ENCODE measurements around the gene IQGAP2. TPM values are rescaled to one million over a fixed set of nuclear protein-coding genes. Genes with fewer than 3 reads are reported as not detected.

The IQGAP2 gene
- total RNA-seq, 1 donor from 2014 or later, result 8.8 TPM

- DNase-seq, result no peak
- Mint-ChIP-seq H3K4me1 (peaks cover 10% of the 10 kb centered on the region), H3K27ac (no peak overlapping the region), H3K4me3 (no peak overlapping the region), H3K36me3 (ENCODE audit: low read depth) (no peaks in the 10 kb centered on the region), H3K27me3 (peaks cover 14% of the 10 kb centered on the region), H3K9me3 (no peaks in the 10 kb centered on the region)
- no peak for ATAC-seq (ENCODE audit: low read depth)
- intact Hi-C loops (cut with micrococcal nuclease), result no loop called here
- POLR2A ChIA-PET, result no interaction called here
- TF ChIP-seq CTCF (IDR thresholded peaks at IDR 0.05), result no peak
- CTCF ChIA-PET, result no interaction called here
Observed at GRCh38 chr5:76391014-76391413, 12.1 kb upstream of the IQGAP2 start.

- intact Hi-C loops (cut with micrococcal nuclease), result no loop called here
- no peak for TF ChIP-seq CTCF (IDR thresholded peaks at IDR 0.05)
- H3K27ac Mint-ChIP-seq, result no peak overlapping the region
- H3K4me3 Mint-ChIP-seq, result no peak overlapping the region
- no peaks in the 10 kb centered on the region for H3K9me3 Mint-ChIP-seq
- peaks cover 15% of the 10 kb centered on the region for H3K27me3 Mint-ChIP-seq
- peaks cover 10% of the 10 kb centered on the region for H3K4me1 Mint-ChIP-seq
- ATAC-seq (ENCODE audit: low read depth) (no peak), DNase-seq (no peak)
- no peaks in the 10 kb centered on the region for H3K36me3 Mint-ChIP-seq (ENCODE audit: low read depth)
- CTCF ChIA-PET, result no interaction called here
- POLR2A ChIA-PET, result no interaction called here
Observed at GRCh38 chr5:76393035-76393680, 9.9 kb upstream of the IQGAP2 start.

GRCh38 chr5:76397200-76397599, 5.9 kb upstream of the IQGAP2 start:
- intact Hi-C loops (cut with micrococcal nuclease), result no loop called here
- no peak for ATAC-seq (ENCODE audit: low read depth)
- ChIA-PET POLR2A (interaction anchor here (0.5 to 0.7 kb wide), 2 partner anchors 36 to 41 kb away, joined by 3 read pairs; no protein-coding TSS in a partner anchor), CTCF (no interaction called here)
- H3K27me3 Mint-ChIP-seq, result peaks cover 11% of the 10 kb centered on the region
- no peak for TF ChIP-seq CTCF (IDR thresholded peaks at IDR 0.05)
- DNase-seq, result no peak
- no peaks in the 10 kb centered on the region for H3K36me3 Mint-ChIP-seq (ENCODE audit: low read depth)
- no peak overlapping the region for H3K4me3 Mint-ChIP-seq
- no peaks in the 10 kb centered on the region for H3K9me3 Mint-ChIP-seq
- H3K27ac Mint-ChIP-seq, result no peak overlapping the region
- peaks cover 14% of the 10 kb centered on the region for H3K4me1 Mint-ChIP-seq

- Mint-ChIP-seq H3K36me3 (ENCODE audit: low read depth) (peaks cover 5% of the 10 kb centered on the region), H3K4me3 (no peak overlapping the region), H3K27ac (no peak overlapping the region), H3K4me1 (peaks cover 25% of the 10 kb centered on the region), H3K9me3 (no peaks in the 10 kb centered on the region), H3K27me3 (peaks cover 10% of the 10 kb centered on the region)
- POLR2A ChIA-PET, result no interaction called here
- no peak for TF ChIP-seq CTCF (IDR thresholded peaks at IDR 0.05)
- CTCF ChIA-PET, result interaction anchor here (0.6 kb wide), 1 partner anchor 376 kb away, joined by 3 read pairs; no protein-coding TSS in a partner anchor
- no peak for DNase-seq
- ATAC-seq (ENCODE audit: low read depth), result no peak
- intact Hi-C loops (cut with micrococcal nuclease), result no loop called here
Observed at GRCh38 chr5:76399268-76399667, 3.8 kb upstream of the IQGAP2 start.

- no peak for ATAC-seq (ENCODE audit: low read depth)
- Mint-ChIP-seq H3K4me1 (peaks cover 37% of the 10 kb centered on the region), H3K27me3 (peaks cover 5% of the 10 kb centered on the region), H3K4me3 (no peak overlapping the region), H3K36me3 (ENCODE audit: low read depth) (peaks cover 5% of the 10 kb centered on the region), H3K9me3 (no peaks in the 10 kb centered on the region), H3K27ac (no peak overlapping the region)
- ChIA-PET POLR2A (interaction anchor here (0.5 kb wide), 1 partner anchor 9 kb away, joined by 5 read pairs; no protein-coding TSS in a partner anchor), CTCF (no interaction called here)
- no peak for DNase-seq
- TF ChIP-seq CTCF (IDR thresholded peaks at IDR 0.05), result no peak
- intact Hi-C loops (cut with micrococcal nuclease), result loop anchor here (5.0 to 10.0 kb wide), 9 partner anchors 317 to 1716 kb away; partner anchors contain the start of genes AGGF1, ANKRD31, CERT1 and F2R
Observed at GRCh38 chr5:76400466-76400865, 2.6 kb upstream of the IQGAP2 start.

Measured in activated B cell treated with CpG ODN at 0.5 μM for 24 hours (primary cell).